SU-DHL-6 (cell line): ENCODE results near the gene CANT1.

Experiments used
- CTCF ChIP-seq: fragments of 200-600 bp; sonication (generic); IDR thresholded peaks from one replicate; pipeline ENCODE4 v1.5.1; 2017; ENCODE audit warnings: antibody characterized with exemption, mild to moderate bottlenecking, low read length, moderate library complexity; ENCODE audit not compliant: insufficient read depth, poor library complexity, severe bottlenecking
- EZH2phosphoT487 ChIP-seq: fragments of 200-600 bp; sonication (generic), shearing (Covaris generic); conservative IDR thresholded peaks from 2 replicates; pipeline ENCODE4 v1.6.1; 2018; ENCODE audit warnings: mild to moderate bottlenecking, antibody characterized with exemption, low read length, moderate library complexity, mixed read lengths

- TF ChIP-seq EZH2phosphoT487 (no peak), CTCF (no peak)
Observed at GRCh38 chr17:78990349-78991016, 19.1 kb downstream of the CANT1 start.
